ENCODE data around the gene NRN1.

The NRN1 gene

GRCh38 chr6:5998236-5998635, 8.5 kb downstream of the NRN1 start:
- no peak for TF ChIP-seq CEBPB (IDR thresholded peaks at IDR 0.05)

- TF ChIP-seq YY1 (IDR thresholded peaks at IDR 0.05; ENCODE audit: low read depth) (no peak), FOXM1 (IDR thresholded peaks at IDR 0.05; ENCODE audit: borderline replicate concordance, low read depth) (no peak), TCF12 (IDR thresholded peaks at IDR 0.05; ENCODE audit: low read depth) (no peak), TEAD4 (IDR thresholded peaks at IDR 0.05) (no peak), ZBTB7A (IDR thresholded peaks at IDR 0.05; ENCODE audit: low read depth) (no peak), NFIC (IDR thresholded peaks at IDR 0.05) (no peak), USF1 (IDR thresholded peaks at IDR 0.05) (no peak), EP300 (IDR thresholded peaks at IDR 0.05; ENCODE audit: borderline replicate concordance) (no peak)
Measured at GRCh38 chr6:5997420-5997987, 9.2 kb downstream of the NRN1 start.

- TF ChIP-seq ZBTB7A (IDR thresholded peaks at IDR 0.05; ENCODE audit: low read depth), result no peak
- TF ChIP-seq, protein P1, sequence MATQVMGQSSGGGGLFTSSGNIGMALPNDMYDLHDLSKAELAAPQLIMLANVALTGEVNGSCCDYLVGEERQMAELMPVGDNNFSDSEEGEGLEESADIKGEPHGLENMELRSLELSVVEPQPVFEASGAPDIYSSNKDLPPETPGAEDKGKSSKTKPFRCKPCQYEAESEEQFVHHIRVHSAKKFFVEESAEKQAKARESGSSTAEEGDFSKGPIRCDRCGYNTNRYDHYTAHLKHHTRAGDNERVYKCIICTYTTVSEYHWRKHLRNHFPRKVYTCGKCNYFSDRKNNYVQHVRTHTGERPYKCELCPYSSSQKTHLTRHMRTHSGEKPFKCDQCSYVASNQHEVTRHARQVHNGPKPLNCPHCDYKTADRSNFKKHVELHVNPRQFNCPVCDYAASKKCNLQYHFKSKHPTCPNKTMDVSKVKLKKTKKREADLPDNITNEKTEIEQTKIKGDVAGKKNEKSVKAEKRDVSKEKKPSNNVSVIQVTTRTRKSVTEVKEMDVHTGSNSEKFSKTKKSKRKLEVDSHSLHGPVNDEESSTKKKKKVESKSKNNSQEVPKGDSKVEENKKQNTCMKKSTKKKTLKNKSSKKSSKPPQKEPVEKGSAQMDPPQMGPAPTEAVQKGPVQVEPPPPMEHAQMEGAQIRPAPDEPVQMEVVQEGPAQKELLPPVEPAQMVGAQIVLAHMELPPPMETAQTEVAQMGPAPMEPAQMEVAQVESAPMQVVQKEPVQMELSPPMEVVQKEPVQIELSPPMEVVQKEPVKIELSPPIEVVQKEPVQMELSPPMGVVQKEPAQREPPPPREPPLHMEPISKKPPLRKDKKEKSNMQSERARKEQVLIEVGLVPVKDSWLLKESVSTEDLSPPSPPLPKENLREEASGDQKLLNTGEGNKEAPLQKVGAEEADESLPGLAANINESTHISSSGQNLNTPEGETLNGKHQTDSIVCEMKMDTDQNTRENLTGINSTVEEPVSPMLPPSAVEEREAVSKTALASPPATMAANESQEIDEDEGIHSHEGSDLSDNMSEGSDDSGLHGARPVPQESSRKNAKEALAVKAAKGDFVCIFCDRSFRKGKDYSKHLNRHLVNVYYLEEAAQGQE (IDR thresholded peaks at IDR 0.05; ENCODE audit: low read depth), result no peak
- TF ChIP-seq TAF1 (IDR thresholded peaks at IDR 0.05; ENCODE audit: low read depth), result no peak
- TF ChIP-seq RAD21 (IDR thresholded peaks at IDR 0.05; ENCODE audit: low read depth), result no peak
- TF ChIP-seq USF1 (IDR thresholded peaks at IDR 0.05), result no peak
Measured at GRCh38 chr6:5996714-5997419, 9.9 kb downstream of the NRN1 start.

DNA sequence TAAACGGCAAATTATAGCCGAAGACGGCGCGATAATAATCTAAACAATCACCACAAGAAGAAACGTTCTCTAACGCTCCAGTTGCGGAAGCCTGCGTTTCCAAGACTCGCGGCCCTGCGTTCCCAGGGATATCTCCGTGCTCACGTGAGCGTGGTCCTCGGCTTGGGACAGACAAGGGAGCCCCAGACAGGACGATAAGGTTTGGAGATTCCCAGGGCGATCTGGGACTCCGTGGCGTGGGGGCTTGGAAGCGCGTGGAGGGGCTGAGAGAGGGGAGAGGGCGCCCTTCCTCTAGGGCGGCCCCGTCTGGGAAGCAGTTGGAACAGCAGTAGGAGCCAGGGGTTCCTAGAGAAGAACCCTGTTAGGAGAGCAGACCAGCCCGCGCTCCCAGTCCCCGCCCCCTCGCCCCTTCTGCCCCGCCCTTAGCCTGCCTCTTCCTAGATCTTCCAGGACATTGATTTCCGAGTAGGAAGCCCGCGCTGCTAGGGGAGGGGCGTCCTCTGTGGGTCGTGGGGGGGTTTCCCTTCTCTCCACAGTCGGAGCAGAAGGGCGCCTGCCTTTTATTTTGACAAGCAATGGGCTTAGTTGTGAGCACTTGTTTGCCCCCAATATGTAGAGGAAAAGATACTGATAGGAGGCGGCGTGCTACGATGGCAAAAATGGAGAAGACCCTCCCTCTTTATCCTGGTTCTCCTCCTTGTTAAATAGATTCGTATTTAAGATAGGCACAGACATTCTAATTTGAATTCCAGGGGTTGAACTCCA, 10.6 kb downstream of the NRN1 start:
- no peak for TF ChIP-seq RAD21 (IDR thresholded peaks at IDR 0.05; ENCODE audit: low read depth)
- TF ChIP-seq, protein P1 (IDR thresholded peaks at IDR 0.05; ENCODE audit: low read depth), result no peak
- TF ChIP-seq TEAD4 (IDR thresholded peaks at IDR 0.05), result no peak
- TF ChIP-seq FOXM1 (IDR thresholded peaks at IDR 0.05; ENCODE audit: borderline replicate concordance, low read depth), result no peak
- TF ChIP-seq EP300 (IDR thresholded peaks at IDR 0.05; ENCODE audit: borderline replicate concordance), result no peak
- no peak for TF ChIP-seq EGR1 (IDR thresholded peaks at IDR 0.05)
- no peak for TF ChIP-seq ZBTB7A (IDR thresholded peaks at IDR 0.05; ENCODE audit: low read depth)
- no peak for TF ChIP-seq CREB1 (IDR thresholded peaks at IDR 0.05; ENCODE audit: low read depth)
- TF ChIP-seq MAX (IDR thresholded peaks at IDR 0.05), result no peak
- no peak for TF ChIP-seq YY1 (IDR thresholded peaks at IDR 0.05; ENCODE audit: low read depth)
- no peak for TF ChIP-seq TAF1 (IDR thresholded peaks at IDR 0.05; ENCODE audit: low read depth)
- no peak for TF ChIP-seq NFIC (IDR thresholded peaks at IDR 0.05)
- TF ChIP-seq USF1 (IDR thresholded peaks at IDR 0.05), result no peak
- no peak for TF ChIP-seq CEBPB (IDR thresholded peaks at IDR 0.05)

- no peak for TF ChIP-seq CREB1 (IDR thresholded peaks at IDR 0.05; ENCODE audit: low read depth)
- no peak for TF ChIP-seq EP300 (IDR thresholded peaks at IDR 0.05; ENCODE audit: borderline replicate concordance)
- TF ChIP-seq TAF1 (IDR thresholded peaks at IDR 0.05; ENCODE audit: low read depth), result no peak
- no peak for TF ChIP-seq TCF12 (IDR thresholded peaks at IDR 0.05; ENCODE audit: low read depth)
- no peak for TF ChIP-seq CEBPB (IDR thresholded peaks at IDR 0.05)
- no peak for TF ChIP-seq ZBTB7A (IDR thresholded peaks at IDR 0.05; ENCODE audit: low read depth)
- TF ChIP-seq, protein P1 (IDR thresholded peaks at IDR 0.05; ENCODE audit: low read depth), result no peak
- no peak for TF ChIP-seq MAX (IDR thresholded peaks at IDR 0.05)
- TF ChIP-seq EGR1 (IDR thresholded peaks at IDR 0.05), result no peak
- TF ChIP-seq YY1 (IDR thresholded peaks at IDR 0.05; ENCODE audit: low read depth), result no peak
- TF ChIP-seq NFIC (IDR thresholded peaks at IDR 0.05), result no peak
- no peak for TF ChIP-seq TEAD4 (IDR thresholded peaks at IDR 0.05)
- no peak for TF ChIP-seq USF1 (IDR thresholded peaks at IDR 0.05)
- no peak for TF ChIP-seq RAD21 (IDR thresholded peaks at IDR 0.05; ENCODE audit: low read depth)
- no peak for TF ChIP-seq FOXM1 (IDR thresholded peaks at IDR 0.05; ENCODE audit: borderline replicate concordance, low read depth)
Measured at GRCh38 chr6:5995658-5995948, 11.1 kb downstream of the NRN1 start.

Data from Ishikawa (cell line).